Caki2 (cell line): Measurements from ENCODE around the gene SLC30A1. TPM values are rescaled to one million over a fixed set of nuclear protein-coding genes. Genes with fewer than 3 reads are reported as not detected.

Source experiments
- DNase-seq: peaks from one replicate; pipeline ENCODE4 v3.0.0-alpha.2; 2015; ENCODE audit warnings: low read depth
- in situ Hi-C: cut with HindIII; loops from 2 replicates; pipeline ENCODE4 v1.10.0; 2016; ENCODE audit warnings: low sequenced_read_pairs, low pct_unique_long_range_greater_than_20kb, mixed read lengths
- total RNA-seq: library from RNA; depleted of rRNA; stranded (reverse); fragments of >200 nt; shearing (Covaris generic); gene quantifications from 2 replicates; pipeline ENCODE4 v1.2.3, GENCODE V29; 2014; ENCODE audit warnings: low replicate concordance

The SLC30A1 gene
- total RNA-seq, 1 experiment from 2014 or later: 18.4 TPM

- DNase-seq: no peak
- in situ Hi-C loops: no loop called here
Observed at GRCh38 chr1:211610779-211611556, 32.0 kb upstream of the SLC30A1 start.

- no peak for DNase-seq
- in situ Hi-C loops: no loop called here
Observed at GRCh38 chr1:211609120-211610024, 30.4 kb upstream of the SLC30A1 start.

GRCh38 chr1:211607754-211608473 is 29.0 kb upstream of the SLC30A1 start:
- DNase-seq: no peak
- in situ Hi-C loops: no loop called here

- DNase-seq: no peak
- in situ Hi-C loops: no loop called here
Observed at GRCh38 chr1:211606914-211607753, 28.2 kb upstream of the SLC30A1 start.

- no peak for DNase-seq
- in situ Hi-C loops: no loop called here
Observed at GRCh38 chr1:211606332-211606913, 27.5 kb upstream of the SLC30A1 start.

GRCh38 chr1:211605603-211606331 is 26.8 kb upstream of the SLC30A1 start:
- no peak for DNase-seq
- in situ Hi-C loops: no loop called here

- DNase-seq: no peak
- in situ Hi-C loops: no loop called here
Observed at GRCh38 chr1:211605034-211605433, 26.1 kb upstream of the SLC30A1 start.

GRCh38 chr1:211604548-211604947 is 25.6 kb upstream of the SLC30A1 start:
- no peak for DNase-seq
- in situ Hi-C loops: no loop called here

GRCh38 chr1:211603713-211604112 is 24.8 kb upstream of the SLC30A1 start:
- no peak for DNase-seq
- in situ Hi-C loops: no loop called here

GRCh38 chr1:211603191-211603701 is 24.3 kb upstream of the SLC30A1 start:
- DNase-seq: no peak
- in situ Hi-C loops: no loop called here

GRCh38 chr1:211601982-211602670 is 23.2 kb upstream of the SLC30A1 start:
- no peak for DNase-seq
- in situ Hi-C loops: no loop called here

GRCh38 chr1:211601159-211601558 is 22.2 kb upstream of the SLC30A1 start:
- in situ Hi-C loops: no loop called here
- no peak for DNase-seq

- no peak for DNase-seq
- in situ Hi-C loops: no loop called here
Observed at GRCh38 chr1:211599250-211599649, 20.3 kb upstream of the SLC30A1 start.

- in situ Hi-C loops: no loop called here
- no peak for DNase-seq
Observed at GRCh38 chr1:211598514-211598913, 19.6 kb upstream of the SLC30A1 start.

- in situ Hi-C loops: no loop called here
- DNase-seq: no peak
Observed at GRCh38 chr1:211596418-211597181, 17.6 kb upstream of the SLC30A1 start.

- in situ Hi-C loops: no loop called here
- DNase-seq: no peak
Observed at GRCh38 chr1:211595419-211595818, 16.5 kb upstream of the SLC30A1 start.
